GM12801 (cell line): ENCODE results near the gene FSIP1.

Experiments
- CTCF ChIP-seq: IDR thresholded peaks from one replicate; pipeline ENCODE4 v1.5.1; 2011; ENCODE audit warnings: control low read depth; ENCODE audit not compliant: insufficient read length; ENCODE audit errors: extremely low read depth

FSIP1 gene

GRCh38 chr15:39799552-39800011, 16.9 kb upstream of the FSIP1 start:
- TF ChIP-seq CTCF = no peak

GRCh38 chr15:39798382-39798781, 15.7 kb upstream of the FSIP1 start:
- TF ChIP-seq CTCF = no peak

DNA sequence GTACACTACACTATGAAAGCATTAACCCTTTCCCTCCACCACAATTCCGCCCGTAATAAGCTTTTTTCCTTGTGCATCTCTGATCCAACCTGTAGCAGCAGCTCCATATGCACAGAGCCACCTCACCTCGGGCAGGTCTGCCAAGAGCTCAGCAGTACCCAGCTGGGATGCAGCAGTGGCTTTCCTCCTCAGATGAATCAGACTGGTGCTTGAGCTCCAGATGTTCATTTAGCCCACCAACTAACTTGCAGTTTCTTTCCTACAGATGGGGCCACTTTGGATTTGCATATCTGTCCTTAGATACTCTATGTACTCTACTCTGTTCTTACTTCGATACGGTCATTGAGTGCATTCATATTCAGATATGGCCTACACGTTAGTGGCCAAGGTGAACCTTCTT, 14.8 kb upstream of the FSIP1 start:
- no peak for TF ChIP-seq CTCF

GRCh38 chr15:39796601-39797000, 14.0 kb upstream of the FSIP1 start:
- no peak for TF ChIP-seq CTCF

- TF ChIP-seq CTCF = no peak
These were observed 12.8 kb upstream of the FSIP1 start for GRCh38 chr15:39795486-39795885.

GRCh38 chr15:39794954-39795353, 12.3 kb upstream of the FSIP1 start:
- no peak for TF ChIP-seq CTCF

DNA sequence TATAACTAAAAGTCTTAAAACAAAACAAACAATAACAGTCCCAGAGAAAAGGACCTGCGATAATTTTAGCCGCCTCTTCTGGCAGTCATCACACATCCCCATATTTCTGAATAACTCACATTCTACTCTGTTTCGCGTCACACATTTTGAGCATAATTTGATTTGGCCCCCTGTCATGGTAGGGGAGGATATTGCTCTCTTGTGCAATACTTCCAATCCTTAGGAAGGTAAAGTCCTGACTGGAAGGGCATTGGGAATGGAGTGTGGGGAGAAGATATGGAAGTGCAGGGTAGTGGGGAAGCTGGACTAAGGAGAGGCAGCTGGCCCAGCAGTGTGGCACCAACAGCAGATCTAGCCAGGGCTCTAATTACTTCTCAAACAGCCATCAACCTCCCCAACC, 11.3 kb upstream of the FSIP1 start:
- TF ChIP-seq CTCF = no peak

DNA sequence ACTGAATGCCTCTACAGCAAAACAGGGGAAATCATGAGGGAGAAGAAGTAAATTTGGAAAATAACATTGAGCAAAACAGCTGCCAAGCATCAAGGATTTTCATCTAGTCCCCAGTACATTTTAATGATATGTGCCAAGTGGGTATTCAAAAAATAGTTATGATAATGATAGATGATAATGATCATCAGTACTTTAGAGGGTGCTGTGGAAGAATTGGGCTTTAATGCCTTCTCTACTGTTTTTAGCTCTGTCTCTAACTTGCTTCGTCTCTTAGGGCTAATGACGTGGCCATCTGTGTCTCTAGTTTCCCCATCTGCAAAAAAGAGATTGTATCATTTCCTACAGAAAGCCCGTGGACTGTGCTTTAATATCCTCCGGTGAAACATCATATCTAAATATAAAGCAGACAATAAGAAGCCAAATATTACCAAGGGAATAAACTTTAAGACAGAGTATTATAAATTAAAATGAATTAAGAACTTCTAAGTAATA, 10.2 kb upstream of the FSIP1 start:
- TF ChIP-seq CTCF = no peak
